ENCODE data around the gene PLAC1.

The PLAC1 gene

GRCh38 chrX:134525086-134525792, 133.0 kb downstream of the PLAC1 start:
- Mint-ChIP-seq H3K9me3 (no peaks in the 10 kb centered on the region), H3K4me1 (ENCODE audit: low read depth) (peaks cover 6% of the 10 kb centered on the region), H3K36me3 (ENCODE audit: low read depth) (no peaks in the 10 kb centered on the region), H3K4me3 (no peak overlapping the region), H3K27me3 (ENCODE audit: low read depth) (no peaks in the 10 kb centered on the region), H3K27ac (no peak overlapping the region)
- no peak for DNase-seq (ENCODE audit: low spot score)

- DNase-seq (ENCODE audit: low spot score): no peak
- Mint-ChIP-seq H3K27ac (no peak overlapping the region), H3K4me3 (no peak overlapping the region), H3K9me3 (no peaks in the 10 kb centered on the region), H3K27me3 (ENCODE audit: low read depth) (no peaks in the 10 kb centered on the region), H3K4me1 (ENCODE audit: low read depth) (peaks cover 6% of the 10 kb centered on the region), H3K36me3 (ENCODE audit: low read depth) (peaks cover 3% of the 10 kb centered on the region)
Observed at GRCh38 chrX:134524181-134524580, 134.1 kb downstream of the PLAC1 start.

- H3K27ac Mint-ChIP-seq: no peak overlapping the region
- H3K9me3 Mint-ChIP-seq: no peaks in the 10 kb centered on the region
- peaks cover 4% of the 10 kb centered on the region for H3K36me3 Mint-ChIP-seq (ENCODE audit: low read depth)
- DNase-seq (ENCODE audit: low spot score): no peak
- H3K27me3 Mint-ChIP-seq (ENCODE audit: low read depth): no peaks in the 10 kb centered on the region
- no peak overlapping the region for H3K4me3 Mint-ChIP-seq
- H3K4me1 Mint-ChIP-seq (ENCODE audit: low read depth): peaks cover 6% of the 10 kb centered on the region
Observed at GRCh38 chrX:134520860-134521390, 137.3 kb downstream of the PLAC1 start.
